ENCODE data around the gene B4GALT5. TPM values are rescaled to one million over a fixed set of nuclear protein-coding genes. Genes with fewer than 3 reads are reported as not detected.

Gene B4GALT5
- total and polyA plus RNA-seq, 2 donors from 2014 or later: 21.4 to 73.3 TPM

DNA sequence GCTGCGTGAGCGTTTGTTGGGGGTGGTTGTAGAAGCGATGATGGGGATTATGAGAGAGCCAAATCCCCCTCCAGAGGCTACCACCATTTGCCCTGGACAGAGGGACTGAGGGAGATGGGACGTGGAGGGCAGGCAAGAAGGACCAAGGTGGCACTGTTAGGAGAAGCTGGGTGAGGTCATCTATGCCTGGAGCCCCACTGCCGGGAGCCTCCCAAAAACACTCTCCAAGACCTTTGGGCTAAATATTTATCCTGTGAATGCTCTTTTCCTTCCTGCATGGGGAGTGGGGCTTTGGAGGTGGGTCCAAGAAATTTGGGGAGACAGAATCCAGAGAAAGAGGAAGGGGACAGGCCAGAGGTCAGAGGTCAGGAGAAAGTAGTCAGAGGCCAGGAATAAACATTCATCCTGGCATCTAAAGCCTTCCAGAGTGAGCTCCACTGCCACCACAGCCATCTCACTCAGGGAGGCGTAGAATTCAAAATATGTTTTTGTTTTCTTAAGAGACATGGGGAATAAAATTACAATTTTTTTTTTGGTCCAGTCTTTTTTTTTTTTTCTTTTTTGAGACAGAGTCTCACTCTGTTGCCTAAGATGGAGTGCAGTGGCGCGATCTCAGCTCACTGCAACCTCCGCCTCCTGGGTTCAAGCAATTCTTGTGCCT lies 128.0 kb downstream of the B4GALT5 start:
- Histone ChIP-seq H3K36me3 (ENCODE audit: control insufficient read depth in 2 of 3, insufficient read depth in 3 of 3, low read length in 3 of 3) (no peaks in the 10 kb centered on the region), H3K4me1 (ENCODE audit: control insufficient read depth in 2 of 3, insufficient read depth in 2 of 3, low read depth in 1 of 3, low read length in 3 of 3) (peaks cover 0 to 5% (median 0%) of the 10 kb centered on the region in 3 donors), H3K27ac (ENCODE audit: low read depth in 2 of 2, low read length in 2 of 2) (no peak overlapping the region), H3K9me3 (ENCODE audit: control insufficient read depth in 2 of 3, insufficient read depth in 1 of 3, low read length in 3 of 3) (no peaks in the 10 kb centered on the region), H3K27me3 (ENCODE audit: control insufficient read depth, insufficient read depth, low read length) (no peaks in the 10 kb centered on the region), H3K4me3 (ENCODE audit: low read length in 3 of 3) (no peak overlapping the region), H3K9ac (ENCODE audit: low read length in 3 of 3) (no peak overlapping the region)
- TF ChIP-seq, protein P1, sequence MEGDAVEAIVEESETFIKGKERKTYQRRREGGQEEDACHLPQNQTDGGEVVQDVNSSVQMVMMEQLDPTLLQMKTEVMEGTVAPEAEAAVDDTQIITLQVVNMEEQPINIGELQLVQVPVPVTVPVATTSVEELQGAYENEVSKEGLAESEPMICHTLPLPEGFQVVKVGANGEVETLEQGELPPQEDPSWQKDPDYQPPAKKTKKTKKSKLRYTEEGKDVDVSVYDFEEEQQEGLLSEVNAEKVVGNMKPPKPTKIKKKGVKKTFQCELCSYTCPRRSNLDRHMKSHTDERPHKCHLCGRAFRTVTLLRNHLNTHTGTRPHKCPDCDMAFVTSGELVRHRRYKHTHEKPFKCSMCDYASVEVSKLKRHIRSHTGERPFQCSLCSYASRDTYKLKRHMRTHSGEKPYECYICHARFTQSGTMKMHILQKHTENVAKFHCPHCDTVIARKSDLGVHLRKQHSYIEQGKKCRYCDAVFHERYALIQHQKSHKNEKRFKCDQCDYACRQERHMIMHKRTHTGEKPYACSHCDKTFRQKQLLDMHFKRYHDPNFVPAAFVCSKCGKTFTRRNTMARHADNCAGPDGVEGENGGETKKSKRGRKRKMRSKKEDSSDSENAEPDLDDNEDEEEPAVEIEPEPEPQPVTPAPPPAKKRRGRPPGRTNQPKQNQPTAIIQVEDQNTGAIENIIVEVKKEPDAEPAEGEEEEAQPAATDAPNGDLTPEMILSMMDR (IDR thresholded peaks at IDR 0.05; ENCODE audit: borderline replicate concordance, extremely low read depth, insufficient read depth): no peak
- DNase-seq: peak in 1 of 5 donors; percentile 24
- intact Hi-C loops (cut with DNase I): no loop called here
- FAIRE-seq: no peak

DNA sequence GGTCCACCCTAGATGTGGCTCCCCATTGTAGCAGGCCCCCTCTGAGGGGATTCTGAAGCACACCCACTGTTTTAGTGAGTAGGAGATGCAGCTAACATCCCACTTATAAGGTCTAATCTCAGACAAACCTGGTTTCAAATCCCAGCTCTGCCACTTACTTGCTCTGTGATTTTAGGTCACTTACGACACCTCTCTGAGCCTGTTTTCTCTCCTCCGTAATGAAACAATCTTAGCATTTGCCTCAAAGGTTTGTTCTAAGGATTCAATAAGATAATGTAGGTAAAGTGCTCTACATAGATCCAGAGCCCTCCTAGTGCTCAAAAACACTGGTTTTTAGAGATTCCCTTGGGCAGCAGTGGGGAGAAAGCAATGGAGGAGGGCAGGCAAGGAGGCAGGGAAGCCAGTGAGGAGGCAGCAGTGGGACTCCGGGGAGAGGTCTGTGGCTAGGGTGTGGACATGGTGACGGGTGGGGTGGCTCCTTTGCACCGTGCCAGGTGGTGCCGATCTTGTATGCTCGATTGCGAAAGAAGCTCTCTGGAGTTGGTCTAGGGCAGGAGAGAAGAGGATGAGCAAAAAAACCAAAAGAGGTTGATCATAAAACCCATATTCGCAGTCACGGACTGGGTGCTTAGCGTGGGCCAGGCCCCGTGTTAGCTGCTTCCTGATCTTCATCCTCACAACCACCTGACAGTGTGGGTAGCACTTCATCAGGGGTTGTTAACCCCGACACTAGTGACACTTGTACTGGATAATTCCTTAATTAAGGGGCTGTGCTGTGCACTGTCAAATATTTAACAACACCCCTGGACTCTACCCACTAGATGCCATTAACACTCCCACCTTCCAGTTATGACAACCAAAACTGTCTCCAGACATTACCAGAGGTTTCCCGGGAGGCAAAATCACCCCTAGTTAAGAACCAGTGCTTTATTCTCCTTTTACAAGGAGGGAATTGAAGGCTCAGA lies 129.0 kb downstream of the B4GALT5 start:
- DNase-seq: peak in 1 of 5 donors; percentile 22
- TF ChIP-seq, protein P1 (IDR thresholded peaks at IDR 0.05; ENCODE audit: borderline replicate concordance, extremely low read depth, insufficient read depth): no peak
- FAIRE-seq: no peak
- no peak overlapping the region for H3K27ac ChIP-seq (ENCODE audit: low read depth in 2 of 2, low read length in 2 of 2)
- no peaks in the 10 kb centered on the region for H3K9me3 ChIP-seq (ENCODE audit: control insufficient read depth in 2 of 3, insufficient read depth in 1 of 3, low read length in 3 of 3)
- H3K36me3 ChIP-seq (ENCODE audit: control insufficient read depth in 2 of 3, insufficient read depth in 3 of 3, low read length in 3 of 3): no peaks in the 10 kb centered on the region
- no peak overlapping the region for H3K4me3 ChIP-seq (ENCODE audit: low read length in 3 of 3)
- no peak overlapping the region for H3K9ac ChIP-seq (ENCODE audit: low read length in 3 of 3)
- peaks cover 0 to 5% (median 0%) of the 10 kb centered on the region in 3 donors for H3K4me1 ChIP-seq (ENCODE audit: control insufficient read depth in 2 of 3, insufficient read depth in 2 of 3, low read depth in 1 of 3, low read length in 3 of 3)
- H3K27me3 ChIP-seq (ENCODE audit: control insufficient read depth, insufficient read depth, low read length): no peaks in the 10 kb centered on the region
- intact Hi-C loops (cut with DNase I): no loop called here

DNA sequence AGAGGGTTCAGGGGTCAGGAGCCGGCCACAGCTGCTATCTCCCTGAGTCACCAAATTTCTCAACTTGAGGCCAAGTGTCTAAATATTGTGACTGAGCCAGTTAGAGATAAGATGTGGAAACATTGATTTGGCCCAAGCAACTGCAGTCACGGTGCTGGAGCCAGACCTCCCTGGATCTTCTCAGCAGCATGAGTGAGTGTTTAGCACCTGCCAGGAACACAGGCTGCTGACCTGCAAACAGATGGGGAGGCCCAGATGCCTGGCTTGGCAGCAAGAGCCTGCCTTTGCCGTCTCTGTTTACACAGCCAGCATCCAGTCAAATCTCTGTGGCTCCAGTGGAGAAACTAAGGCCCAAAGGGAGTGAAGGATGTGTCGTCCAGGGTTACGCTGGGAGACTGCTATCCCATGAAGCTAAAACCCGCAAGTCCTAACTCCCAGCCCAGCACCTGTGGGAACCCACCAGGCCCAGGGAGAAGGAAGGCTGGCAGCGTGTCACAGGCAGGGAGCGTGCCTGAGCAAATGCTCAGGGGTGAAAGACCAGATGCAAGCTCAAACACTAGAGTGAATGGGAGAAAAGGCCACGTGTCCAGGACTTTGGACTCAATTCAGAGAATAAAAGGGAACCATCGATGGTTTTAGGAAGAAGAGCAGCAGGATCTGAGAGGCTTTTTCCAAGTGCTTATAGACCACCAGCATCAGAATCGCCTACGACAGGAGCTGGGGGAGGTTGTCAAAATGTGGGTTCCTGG lies 129.8 kb downstream of the B4GALT5 start:
- no peak overlapping the region for H3K27ac ChIP-seq (ENCODE audit: low read depth in 2 of 2, low read length in 2 of 2)
- TF ChIP-seq, protein P1 (IDR thresholded peaks at IDR 0.05; ENCODE audit: borderline replicate concordance, extremely low read depth, insufficient read depth): no peak
- FAIRE-seq (no peak), DNase-seq (peak in 3 of 5 donors; percentile 17 to 89 (median 48))
- intact Hi-C loops (cut with DNase I): no loop called here
- no peak overlapping the region for H3K9ac ChIP-seq (ENCODE audit: low read length in 3 of 3)
- H3K9me3 ChIP-seq (ENCODE audit: control insufficient read depth in 2 of 3, insufficient read depth in 1 of 3, low read length in 3 of 3): no peaks in the 10 kb centered on the region
- H3K4me3 ChIP-seq (ENCODE audit: low read length in 3 of 3): no peak overlapping the region
- no peaks in the 10 kb centered on the region for H3K27me3 ChIP-seq (ENCODE audit: control insufficient read depth, insufficient read depth, low read length)
- no peaks in the 10 kb centered on the region for H3K36me3 ChIP-seq (ENCODE audit: control insufficient read depth in 2 of 3, insufficient read depth in 3 of 3, low read length in 3 of 3)
- peaks cover 0 to 5% (median 0%) of the 10 kb centered on the region in 3 donors for H3K4me1 ChIP-seq (ENCODE audit: control insufficient read depth in 2 of 3, insufficient read depth in 2 of 3, low read depth in 1 of 3, low read length in 3 of 3)
